Muscle layer of colon (tissue), 2 donors: ENCODE results near the gene TPT1.
"Not testable (repeated sequence)": the region's sequence is repeated elsewhere in the genome, so short reads cannot be mapped to it uniquely, and the experiment has no call there.

Source experiments
- H3K27ac ChIP-seq: one replicate; pipeline ENCODE4 v1.7.0; 2013; ENCODE audit warnings: low read depth, mild to moderate bottlenecking, low read length, moderate library complexity
- H3K27me3 ChIP-seq, 2 donors: one replicate each; pipeline ENCODE4 v1.7.0; 2013; ENCODE audit warnings: low read length in 2 of 2, mild to moderate bottlenecking in 2 of 2; ENCODE audit not compliant: insufficient read depth in 2 of 2, control insufficient read depth in 1 of 2
- H3K36me3 ChIP-seq: one replicate; pipeline ENCODE4 v1.7.0; 2013; ENCODE audit warnings: mild to moderate bottlenecking, low read length; ENCODE audit not compliant: insufficient read depth
- H3K4me1 ChIP-seq: one replicate; pipeline ENCODE4 v1.7.0; 2013; ENCODE audit warnings: mild to moderate bottlenecking, low read length; ENCODE audit not compliant: insufficient read depth
- H3K4me3 ChIP-seq, 2 donors: one replicate each; pipeline ENCODE4 v1.7.0; 2013; ENCODE audit warnings: low read length in 2 of 2, low read depth in 1 of 2, mild to moderate bottlenecking in 1 of 2, moderate library complexity in 1 of 2
- H3K9ac ChIP-seq: one replicate; pipeline ENCODE4 v1.7.0; 2013; ENCODE audit warnings: low read length
- H3K9me3 ChIP-seq: one replicate; pipeline ENCODE4 v1.7.0; 2013; ENCODE audit warnings: mild to moderate bottlenecking, low read length
- donor health status: abdominal sarcoma.
- donor health status: Adenocarcinoma of cecum.

Gene TPT1

GRCh38 chr13:45314822-45315221 is 26.2 kb downstream of the TPT1 start:
- Histone ChIP-seq H3K9ac (no peak overlapping the region), H3K9me3 (no peaks in the 10 kb centered on the region), H3K27ac (no peak overlapping the region), H3K4me3 (no peak overlapping the region), H3K27me3 (no peaks in the 10 kb centered on the region), H3K36me3 (no peaks in the 10 kb centered on the region), H3K4me1 (peaks cover 5% of the 10 kb centered on the region)

- H3K9me3 ChIP-seq, result no peaks in the 10 kb centered on the region
- no peaks in the 10 kb centered on the region for H3K36me3 ChIP-seq
- no peaks in the 10 kb centered on the region for H3K27me3 ChIP-seq
- H3K27ac ChIP-seq, result no peak overlapping the region
- peaks cover 12% of the 10 kb centered on the region for H3K4me1 ChIP-seq
- H3K4me3 ChIP-seq, result peak overlapping the region in 1 of 2 donors; percentile 70
- no peak overlapping the region for H3K9ac ChIP-seq
Observed at GRCh38 chr13:45310341-45311131, 30.4 kb downstream of the TPT1 start.

GRCh38 chr13:45306966-45307365 is 34.0 kb downstream of the TPT1 start:
- Histone ChIP-seq H3K9me3 (no peaks in the 10 kb centered on the region), H3K4me3 (no peak overlapping the region), H3K27me3 (no peaks in the 10 kb centered on the region), H3K36me3 (no peaks in the 10 kb centered on the region), H3K9ac (no peak overlapping the region), H3K4me1 (peaks cover 21% of the 10 kb centered on the region), H3K27ac (no peak overlapping the region)

- Histone ChIP-seq H3K9me3 (no peaks in the 10 kb centered on the region), H3K4me3 (no peak overlapping the region), H3K4me1 (peaks cover 16% of the 10 kb centered on the region), H3K27me3 (no peaks in the 10 kb centered on the region), H3K36me3 (no peaks in the 10 kb centered on the region), H3K27ac (peak overlapping the region; percentile 1), H3K9ac (no peak overlapping the region)
Observed at GRCh38 chr13:45305079-45305478, 35.9 kb downstream of the TPT1 start.

GRCh38 chr13:45303866-45304265 is 37.1 kb downstream of the TPT1 start:
- Histone ChIP-seq H3K27ac (no peak overlapping the region), H3K9ac (no peak overlapping the region), H3K27me3 (no peaks in the 10 kb centered on the region), H3K9me3 (no peaks in the 10 kb centered on the region), H3K4me1 (peaks cover 16% of the 10 kb centered on the region), H3K4me3 (no peak overlapping the region), H3K36me3 (no peaks in the 10 kb centered on the region)

- Histone ChIP-seq H3K4me1 (peaks cover 16% of the 10 kb centered on the region), H3K9me3 (no peaks in the 10 kb centered on the region), H3K36me3 (no peaks in the 10 kb centered on the region), H3K9ac (no peak overlapping the region), H3K27me3 (no peaks in the 10 kb centered on the region), H3K27ac (no peak overlapping the region), H3K4me3 (no peak overlapping the region)
Observed at GRCh38 chr13:45303026-45303425, 38.0 kb downstream of the TPT1 start.

- Histone ChIP-seq H3K4me3 (no peak overlapping the region), H3K27me3 (no peaks in the 10 kb centered on the region), H3K9me3 (no peaks in the 10 kb centered on the region), H3K4me1 (peaks cover 16% of the 10 kb centered on the region), H3K9ac (no peak overlapping the region), H3K36me3 (no peaks in the 10 kb centered on the region), H3K27ac (no peak overlapping the region)
Observed at GRCh38 chr13:45302507-45302906, 38.5 kb downstream of the TPT1 start.

GRCh38 chr13:45301263-45301662 is 39.7 kb downstream of the TPT1 start:
- Histone ChIP-seq H3K9ac (no peak overlapping the region), H3K4me3 (no peak overlapping the region), H3K36me3 (no peaks in the 10 kb centered on the region), H3K27ac (no peak overlapping the region), H3K9me3 (no peaks in the 10 kb centered on the region), H3K4me1 (peaks cover 16% of the 10 kb centered on the region), H3K27me3 (no peaks in the 10 kb centered on the region)

GRCh38 chr13:45300190-45300985 is 40.6 kb downstream of the TPT1 start:
- no peaks in the 10 kb centered on the region for H3K27me3 ChIP-seq
- H3K27ac ChIP-seq, result no peak overlapping the region
- peaks cover 14% of the 10 kb centered on the region for H3K4me1 ChIP-seq
- no peaks in the 10 kb centered on the region for H3K36me3 ChIP-seq
- H3K9me3 ChIP-seq, result no peaks in the 10 kb centered on the region
- no peak overlapping the region for H3K4me3 ChIP-seq
- H3K9ac ChIP-seq, result no peak overlapping the region

GRCh38 chr13:45299194-45299593 is 41.8 kb downstream of the TPT1 start:
- no peak overlapping the region for H3K27ac ChIP-seq
- no peak overlapping the region for H3K9ac ChIP-seq
- peaks cover 6% of the 10 kb centered on the region for H3K4me1 ChIP-seq
- H3K36me3 ChIP-seq, result no peaks in the 10 kb centered on the region
- no peaks in the 10 kb centered on the region for H3K27me3 ChIP-seq
- H3K4me3 ChIP-seq, result no peak overlapping the region
- no peaks in the 10 kb centered on the region for H3K9me3 ChIP-seq

- H3K4me1 ChIP-seq, H3K4me3 ChIP-seq, H3K9me3 ChIP-seq, H3K36me3 ChIP-seq, H3K27ac ChIP-seq, H3K9ac ChIP-seq, H3K27me3 ChIP-seq: not testable (repeated sequence)
Observed at GRCh38 chr13:45298550-45298949, 42.4 kb downstream of the TPT1 start.

GRCh38 chr13:45298206-45298505 is 42.8 kb downstream of the TPT1 start:
- no peaks in the 10 kb centered on the region for H3K27me3 ChIP-seq
- no peaks in the 10 kb centered on the region for H3K9me3 ChIP-seq
- H3K36me3 ChIP-seq, result no peaks in the 10 kb centered on the region
- peaks cover 6% of the 10 kb centered on the region for H3K4me1 ChIP-seq
- H3K4me3 ChIP-seq, result no peak overlapping the region
- no peak overlapping the region for H3K9ac ChIP-seq
- H3K27ac ChIP-seq, result no peak overlapping the region
